Right lobe of liver (tissue), 5 donors: ENCODE measurements around the gene PCYOX1L. TPM values are rescaled to one million over a fixed set of nuclear protein-coding genes. Genes with fewer than 3 reads are reported as not detected.

Source experiments
- total RNA-seq, 6 experiments: library from RNA; depleted of rRNA in 2 of 6; stranded (reverse); fragments of >200 nt in 2 of 6; fragmentation: NEBNext Ultra II Directional in 3 of 6; extraction: Animal tissue kit (Norgen Biotek cat#: 25700) in 3 of 6; gene quantifications; one replicate each; pipeline versions ENCODE4 v1.1.0 to v1.2.4, GENCODE V29; 2016 to 2023
- donor health status: DM: no; HTN: no; CAD: no.
- donor health status: DM: no; HTN: no; CAD: no.
- donor health status: DM: no; HTN: yes; CAD: no.
- donor health status: DM: no; HTN: yes; CAD: no.

The PCYOX1L gene
- total RNA-seq, 6 experiments from 2014 or later, result 0.29 to 1.2 (median 0.62) TPM

Other genes starting within 250 kb of the PCYOX1L start
- 100 to 1,000 TPM in 4 of 6 experiments, 10 to 100 TPM in 2; 85.8 to 180 (median 125) TPM for gene ABLIM3, start 216.6 kb upstream of the PCYOX1L start, total RNA-seq
- gene AFAP1L1, start 86.2 kb upstream of the PCYOX1L start, total RNA-seq, result 1 to 10 TPM; 3.1 to 6.6 (median 5.2) TPM
- gene GRPEL2, start 12.5 kb upstream of the PCYOX1L start, total RNA-seq, result 1 to 10 TPM; 4.2 to 6.9 (median 5.9) TPM
- gene IL17B, start 21.2 kb downstream of the PCYOX1L start, total RNA-seq, result not detected
- 10 to 100 TPM; 79.7 to 87.1 (median 83.8) TPM for gene CSNK1A1, start 193.4 kb downstream of the PCYOX1L start, total RNA-seq
- 1 to 10 TPM; 1.6 to 7.3 (median 2.1) TPM for gene ARHGEF37, start 223.5 kb downstream of the PCYOX1L start, total RNA-seq